CD4-positive, alpha-beta T cell (primary cell): ENCODE measurements around the gene ATXN1. TPM values are rescaled to one million over a fixed set of nuclear protein-coding genes. Genes with fewer than 3 reads are reported as not detected.

Experiments used
- ATAC-seq: fragments of 200-7000 bp; cut with Tn5 transposase; one replicate; pipeline ENCODE4 v1.10.0; 2022; ENCODE audit warnings: mild to moderate bottlenecking; ENCODE audit not compliant: poor library complexity
- CTCF ChIA-PET: fragments of 350-600 bp; sonication (Branson Sonifier 250); formaldehyde crosslinking; loops from one replicate; lab custom pipeline; 2021; ENCODE audit warnings: antibody characterized with exemption, inconsistent platforms; lab: Charles Lee
- POLR2A ChIA-PET: fragments of 350-600 bp; sonication (Branson Sonifier 250); formaldehyde crosslinking; loops from one replicate; lab custom pipeline; 2021; ENCODE audit warnings: antibody characterized with exemption, inconsistent platforms; lab: Charles Lee
- DNase-seq, 14 experiments: peaks; one replicate each; pipeline ENCODE4 v3.0.0-alpha.2; 2013 to 2020; ENCODE audit warnings: mixed read lengths in 2 of 14
- H3K27ac ChIP-seq, 2 donors: one replicate each; pipeline versions ENCODE4 v1.5.1 to v1.7.0; 2013; ENCODE audit warnings: low read length in 2 of 2, low read depth in 1 of 2, mild to moderate bottlenecking in 1 of 2
- H3K27me3 ChIP-seq, 2 experiments: 1 replicate in 1 of 2; 2 replicates in 1 of 2; pipeline versions ENCODE4 v1.6.1 to v1.7.0; 2013; ENCODE audit warnings: low read length in 2 of 2, control low read depth in 1 of 2, mild to moderate bottlenecking in 1 of 2, moderate library complexity in 1 of 2; ENCODE audit not compliant: insufficient read depth in 2 of 2, control insufficient read depth in 1 of 2
- H3K36me3 ChIP-seq: one replicate; pipeline ENCODE4 v1.6.1; 2013; ENCODE audit warnings: low read length, control low read depth; ENCODE audit not compliant: insufficient read depth
- H3K4me1 ChIP-seq: one replicate; pipeline ENCODE4 v1.6.1; 2013; ENCODE audit warnings: low read length, control low read depth; ENCODE audit not compliant: insufficient read depth
- H3K4me3 ChIP-seq: one replicate; pipeline ENCODE4 v1.5.1; 2013; ENCODE audit warnings: mild to moderate bottlenecking, low read length, moderate library complexity
- H3K9me3 ChIP-seq, 2 experiments: 1 replicate in 1 of 2; 2 replicates in 1 of 2; pipeline versions ENCODE4 v1.6.1 to v1.7.0; 2013; ENCODE audit warnings: low read length in 2 of 2, mild to moderate bottlenecking in 2 of 2, control low read depth in 1 of 2, moderate library complexity in 1 of 2; ENCODE audit not compliant: control insufficient read depth in 1 of 2, insufficient read depth in 1 of 2
- H3K27ac Mint-ChIP-seq: one replicate; pipeline ENCODE4 v1.8.0; 2020; ENCODE audit warnings: mixed read lengths
- H3K27me3 Mint-ChIP-seq: one replicate; pipeline ENCODE4 v1.8.0; 2021; ENCODE audit warnings: mixed read lengths
- H3K36me3 Mint-ChIP-seq: one replicate; pipeline ENCODE4 v1.8.0; 2021; ENCODE audit warnings: low read depth, mixed read lengths
- H3K4me1 Mint-ChIP-seq: one replicate; pipeline ENCODE4 v1.8.0; 2021; ENCODE audit warnings: low read depth, mixed read lengths
- H3K4me3 Mint-ChIP-seq: one replicate; pipeline ENCODE4 v1.8.0; 2020; ENCODE audit warnings: mild to moderate bottlenecking, mixed read lengths
- H3K9me3 Mint-ChIP-seq: one replicate; pipeline ENCODE4 v1.8.0; 2020; ENCODE audit warnings: mixed read lengths
- intact Hi-C, 2 experiments: fragments of 100-400 bp; cut with DNase I in 1 of 2; cut with micrococcal nuclease in 1 of 2; formaldehyde crosslinking; loops; one replicate each; pipeline versions ENCODE4 v1.15.1 to v1.9.0; 2023 to 2025; cut with DNase I, micrococcal nuclease
- total RNA-seq, 174 experiments: library from RNA in 2 of 174; stranded (reverse) in 2 of 174; gene quantifications; one replicate each; pipeline ENCODE4 v1.2.3 and lab custom pipeline; 2021 to 2026
- TF ChIP-seq, protein P1 (sequence below): fragments of 200-600 bp; IDR thresholded peaks from one replicate; pipeline ENCODE4 v1.8.0; 2022; ENCODE audit warnings: antibody characterized with exemption, mild to moderate bottlenecking

ATXN1 gene
- total RNA-seq, 2 experiments from 2014 or later: 74.2 to 76.7 TPM

DNA sequence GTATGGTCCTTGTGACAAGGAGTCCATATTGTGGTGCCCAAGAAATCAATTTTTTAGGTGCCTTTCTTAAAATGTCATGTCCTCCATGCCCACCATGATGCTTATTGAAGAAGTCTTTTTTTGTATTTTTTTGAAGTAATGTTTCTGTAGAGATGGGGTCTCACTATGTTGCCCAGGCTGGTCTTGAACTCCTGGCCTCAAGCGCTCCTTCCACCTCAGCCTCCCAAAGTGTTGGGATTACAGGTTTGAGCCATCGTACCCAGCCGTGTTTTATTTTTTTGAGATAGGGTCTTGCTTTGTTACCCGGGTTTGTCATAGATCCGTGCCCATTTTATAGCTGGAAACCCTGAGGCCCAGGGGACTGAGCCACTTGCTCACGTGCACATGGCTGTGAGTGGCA is 238.3 kb downstream of the ATXN1 start:
- H3K27ac ChIP-seq: no peak overlapping the region
- peaks cover 7% of the 10 kb centered on the region for H3K4me1 ChIP-seq
- H3K9me3 ChIP-seq: no peaks in the 10 kb centered on the region
- peaks cover 32% of the 10 kb centered on the region for H3K36me3 ChIP-seq
- no peak overlapping the region for H3K27ac Mint-ChIP-seq
- H3K27me3 ChIP-seq: no peaks in the 10 kb centered on the region
- H3K9me3 Mint-ChIP-seq: no peaks in the 10 kb centered on the region
- TF ChIP-seq, protein P1, sequence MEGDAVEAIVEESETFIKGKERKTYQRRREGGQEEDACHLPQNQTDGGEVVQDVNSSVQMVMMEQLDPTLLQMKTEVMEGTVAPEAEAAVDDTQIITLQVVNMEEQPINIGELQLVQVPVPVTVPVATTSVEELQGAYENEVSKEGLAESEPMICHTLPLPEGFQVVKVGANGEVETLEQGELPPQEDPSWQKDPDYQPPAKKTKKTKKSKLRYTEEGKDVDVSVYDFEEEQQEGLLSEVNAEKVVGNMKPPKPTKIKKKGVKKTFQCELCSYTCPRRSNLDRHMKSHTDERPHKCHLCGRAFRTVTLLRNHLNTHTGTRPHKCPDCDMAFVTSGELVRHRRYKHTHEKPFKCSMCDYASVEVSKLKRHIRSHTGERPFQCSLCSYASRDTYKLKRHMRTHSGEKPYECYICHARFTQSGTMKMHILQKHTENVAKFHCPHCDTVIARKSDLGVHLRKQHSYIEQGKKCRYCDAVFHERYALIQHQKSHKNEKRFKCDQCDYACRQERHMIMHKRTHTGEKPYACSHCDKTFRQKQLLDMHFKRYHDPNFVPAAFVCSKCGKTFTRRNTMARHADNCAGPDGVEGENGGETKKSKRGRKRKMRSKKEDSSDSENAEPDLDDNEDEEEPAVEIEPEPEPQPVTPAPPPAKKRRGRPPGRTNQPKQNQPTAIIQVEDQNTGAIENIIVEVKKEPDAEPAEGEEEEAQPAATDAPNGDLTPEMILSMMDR: no peak
- H3K4me3 Mint-ChIP-seq: no peak overlapping the region
- intact Hi-C loops: no loop called here
- DNase-seq (no peak), ATAC-seq (no peak)
- peaks cover 16% of the 10 kb centered on the region for H3K4me1 Mint-ChIP-seq
- ChIA-PET POLR2A (no interaction called here), CTCF (interaction anchor here (2.6 kb wide), 1 partner anchor 12 kb away, joined by 9 read pairs; no protein-coding TSS in a partner anchor)
- peaks cover 38% of the 10 kb centered on the region for H3K36me3 Mint-ChIP-seq
- no peak overlapping the region for H3K4me3 ChIP-seq
- no peaks in the 10 kb centered on the region for H3K27me3 Mint-ChIP-seq

DNA sequence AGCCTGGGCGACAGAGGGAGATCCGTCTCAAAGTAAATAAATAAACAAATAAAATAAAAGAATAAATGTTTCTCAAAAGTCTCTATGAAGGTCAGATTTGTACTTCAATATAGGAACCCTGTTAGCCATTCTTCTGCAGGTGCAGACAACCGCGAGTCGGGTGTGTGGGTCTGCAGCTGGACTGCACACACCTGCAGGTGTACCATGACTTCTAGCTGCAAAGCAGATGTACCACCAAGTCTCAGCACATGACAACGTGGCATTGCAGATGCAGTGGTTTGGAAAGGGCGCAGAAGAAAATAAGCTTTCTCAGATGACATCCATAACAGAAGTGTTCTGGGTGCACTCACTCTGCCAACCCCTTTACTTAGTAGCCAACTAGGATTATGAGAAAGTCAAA is 239.7 kb downstream of the ATXN1 start:
- Histone ChIP-seq H3K27ac (no peak overlapping the region), H3K9me3 (no peaks in the 10 kb centered on the region), H3K4me3 (no peak overlapping the region), H3K4me1 (peaks cover 11% of the 10 kb centered on the region), H3K36me3 (peaks cover 32% of the 10 kb centered on the region), H3K27me3 (no peaks in the 10 kb centered on the region)
- peaks cover 22% of the 10 kb centered on the region for H3K4me1 Mint-ChIP-seq
- TF ChIP-seq, protein P1: no peak
- no peaks in the 10 kb centered on the region for H3K9me3 Mint-ChIP-seq
- H3K27ac Mint-ChIP-seq: no peak overlapping the region
- no peak for DNase-seq
- ATAC-seq: no peak
- peaks cover 38% of the 10 kb centered on the region for H3K36me3 Mint-ChIP-seq
- POLR2A ChIA-PET: no interaction called here
- intact Hi-C loops: no loop called here
- CTCF ChIA-PET: interaction anchor here (2.6 kb wide), 1 partner anchor 10 kb away, joined by 9 read pairs; no protein-coding TSS in a partner anchor
- no peaks in the 10 kb centered on the region for H3K27me3 Mint-ChIP-seq
- H3K4me3 Mint-ChIP-seq: no peak overlapping the region

DNA sequence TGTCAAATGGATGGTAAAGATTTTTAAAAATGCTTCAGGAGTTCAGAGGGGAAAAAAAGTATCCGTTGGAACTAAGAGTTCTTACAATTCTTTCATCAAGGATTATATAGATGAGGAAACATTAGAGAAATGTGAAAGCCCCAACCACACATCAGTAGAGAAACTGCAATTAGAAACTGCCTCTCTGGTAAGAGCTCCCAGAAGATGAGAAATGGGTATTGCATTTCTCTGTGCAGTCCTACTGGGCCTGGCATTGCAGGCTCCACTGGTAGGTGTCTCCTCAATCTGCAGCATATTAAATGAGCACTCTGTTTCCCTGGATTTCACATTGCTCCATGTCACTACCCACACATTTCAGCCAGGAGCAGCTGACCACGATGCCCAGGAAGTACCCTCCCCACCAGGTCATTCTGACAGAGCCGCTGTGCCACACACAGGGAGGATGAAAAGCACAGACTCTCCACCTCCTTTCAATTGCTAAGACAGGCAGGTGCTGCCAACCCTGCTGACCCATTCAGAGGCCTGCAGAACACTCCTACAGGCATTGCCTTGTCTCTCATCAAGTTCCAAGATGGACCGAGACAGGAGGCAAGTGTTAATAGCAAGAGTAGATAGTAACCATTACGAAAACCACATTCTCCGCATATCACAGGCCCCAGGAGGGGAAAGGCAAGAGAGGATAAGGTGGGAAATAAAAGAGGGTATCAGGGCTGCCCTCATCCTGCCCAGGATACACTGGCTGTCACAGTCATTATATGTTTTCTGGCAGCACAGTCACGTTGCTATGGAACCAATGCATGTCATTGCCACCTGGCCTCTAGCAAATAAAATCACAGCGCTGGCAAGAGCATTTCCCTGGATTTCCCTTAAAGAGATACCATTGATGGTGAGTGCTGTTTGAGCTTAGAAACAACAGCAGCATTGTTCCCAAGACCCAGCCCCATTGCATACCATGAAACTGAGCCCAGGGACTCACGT is 241.7 kb downstream of the ATXN1 start:
- Mint-ChIP-seq H3K27ac (no peak overlapping the region), H3K4me3 (no peak overlapping the region), H3K36me3 (peaks cover 38% of the 10 kb centered on the region), H3K9me3 (no peaks in the 10 kb centered on the region), H3K27me3 (no peaks in the 10 kb centered on the region), H3K4me1 (peaks cover 22% of the 10 kb centered on the region)
- ATAC-seq (no peak), DNase-seq (no peak)
- TF ChIP-seq, protein P1: no peak
- H3K27ac ChIP-seq: no peak overlapping the region
- H3K4me3 ChIP-seq: no peak overlapping the region
- peaks cover 12% of the 10 kb centered on the region for H3K4me1 ChIP-seq
- H3K9me3 ChIP-seq: no peaks in the 10 kb centered on the region
- CTCF ChIA-PET: no interaction called here
- POLR2A ChIA-PET: no interaction called here
- peaks cover 35% of the 10 kb centered on the region for H3K36me3 ChIP-seq
- intact Hi-C loops: no loop called here
- H3K27me3 ChIP-seq: no peaks in the 10 kb centered on the region
